ENCODE data around the gene ST3GAL5. TPM values are rescaled to one million over a fixed set of nuclear protein-coding genes. Genes with fewer than 3 reads are reported as not detected.
"Not testable (repeated sequence)": the region's sequence is repeated elsewhere in the genome, so short reads cannot be mapped to it uniquely, and the experiment has no call there.

The ST3GAL5 gene
- total RNA-seq, 1 experiment from 2014 or later, result 110 TPM

DNA sequence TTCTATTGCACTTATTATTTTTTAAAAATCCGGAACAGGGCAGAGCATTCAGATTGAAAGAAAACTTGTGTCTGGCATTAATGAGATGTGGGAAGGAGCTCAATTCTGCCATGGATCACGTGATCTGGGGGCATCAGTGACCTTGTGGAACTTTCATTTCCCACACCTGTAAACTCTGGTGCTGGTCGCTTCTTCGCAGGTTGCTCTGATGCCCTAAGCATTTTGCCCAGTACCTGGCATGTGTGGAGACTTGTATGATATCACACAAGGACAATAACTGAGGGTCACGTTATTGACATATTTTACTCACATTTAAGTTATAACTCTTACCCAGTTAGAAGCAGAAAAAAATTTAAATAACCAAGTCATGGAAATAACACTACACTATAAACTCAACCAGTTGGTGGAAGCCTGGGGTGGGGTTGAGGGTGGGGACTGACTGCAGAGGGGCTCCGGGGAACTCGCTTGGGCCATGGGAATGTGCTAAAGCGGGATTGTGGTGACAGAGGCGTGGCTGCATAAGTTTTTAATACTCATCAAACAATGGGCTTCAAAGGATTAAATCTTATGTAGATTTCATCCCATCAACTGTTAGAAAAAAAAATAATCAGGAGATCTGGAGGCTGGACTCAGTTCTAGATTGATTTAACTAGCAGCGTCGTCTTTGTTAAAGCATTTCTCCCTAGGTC is 36.5 kb downstream of the ST3GAL5 start:
- H3K4me1 ChIP-seq, result no peaks in the 10 kb centered on the region
- H3K9me3 ChIP-seq (replicated peaks), result peaks cover 3% of the 10 kb centered on the region
- no peaks in the 10 kb centered on the region for H3K27me3 ChIP-seq
- no peak overlapping the region for H3K4me3 ChIP-seq
- DNase-seq, result no peak
- no peak overlapping the region for H3K27ac ChIP-seq
- peaks cover 83% of the 10 kb centered on the region for H3K36me3 ChIP-seq

DNA sequence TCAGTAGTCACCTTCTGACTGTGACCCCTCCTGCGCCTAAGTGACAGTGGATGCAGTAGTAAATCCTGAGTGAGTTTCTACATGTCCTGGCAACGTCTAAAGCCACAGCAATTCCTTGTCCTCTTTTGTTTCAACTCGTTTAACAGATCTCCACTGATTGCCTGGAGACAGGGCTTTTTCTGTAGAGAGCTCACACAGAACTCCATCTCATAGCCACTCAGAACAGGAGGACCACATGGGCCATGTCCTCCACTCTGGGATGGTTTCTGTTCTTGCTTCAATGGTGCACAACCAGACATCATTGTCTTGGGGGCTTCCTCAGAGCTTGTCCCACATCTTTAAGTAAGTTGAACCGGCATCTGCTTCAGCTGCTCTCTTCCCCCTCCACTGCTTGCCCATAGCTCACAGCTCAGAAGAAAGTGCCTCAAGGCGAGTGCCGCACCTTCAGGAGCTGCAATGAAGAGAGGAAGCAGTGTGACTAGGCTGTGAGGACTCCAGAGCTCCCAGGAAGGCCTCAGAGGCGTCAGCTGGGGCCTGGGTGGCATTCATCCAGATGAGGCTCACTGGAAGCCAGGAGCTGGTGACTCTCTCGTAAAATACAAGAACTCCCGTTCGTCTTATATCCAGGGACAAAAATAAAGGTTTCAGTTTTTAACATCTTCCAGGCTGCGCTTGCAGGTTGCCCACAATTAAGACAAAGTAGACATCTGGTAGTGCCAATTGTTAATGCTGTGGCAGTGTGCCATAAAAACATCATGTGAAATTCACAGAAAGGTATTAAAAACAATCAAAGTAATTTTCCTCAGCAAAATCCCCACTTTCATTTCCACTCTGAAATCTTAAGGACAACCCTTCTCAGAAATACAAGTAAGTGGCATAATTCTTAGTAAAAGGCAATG is 37.3 kb downstream of the ST3GAL5 start:
- peaks cover 89% of the 10 kb centered on the region for H3K36me3 ChIP-seq
- no peaks in the 10 kb centered on the region for H3K4me1 ChIP-seq
- H3K9me3 ChIP-seq (replicated peaks), result peaks cover 3% of the 10 kb centered on the region
- H3K27ac ChIP-seq, result no peak overlapping the region
- no peak for DNase-seq
- no peaks in the 10 kb centered on the region for H3K27me3 ChIP-seq
- no peak overlapping the region for H3K4me3 ChIP-seq

DNA sequence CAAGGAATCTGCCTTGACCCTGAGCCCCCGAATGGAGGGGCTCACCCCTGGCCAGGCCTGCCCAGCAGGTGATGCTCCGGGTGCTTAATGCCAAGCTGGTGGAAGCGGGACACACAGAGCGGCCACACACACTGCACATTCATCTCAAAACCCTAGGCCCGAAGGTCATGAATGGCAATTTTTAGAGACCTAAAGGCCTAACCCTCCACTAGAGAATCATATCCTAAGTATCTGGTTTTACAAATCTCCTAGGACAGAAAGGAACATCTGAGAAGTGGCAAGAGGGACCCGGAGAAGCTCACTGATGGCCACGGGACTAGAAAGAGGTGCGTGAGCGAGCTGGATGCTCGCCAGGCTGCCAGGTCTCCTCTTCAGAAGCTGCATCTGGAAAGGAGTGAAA is 38.3 kb downstream of the ST3GAL5 start:
- H3K27me3 ChIP-seq, result no peaks in the 10 kb centered on the region
- H3K36me3 ChIP-seq, result peaks cover 87% of the 10 kb centered on the region
- no peak for DNase-seq

DNA sequence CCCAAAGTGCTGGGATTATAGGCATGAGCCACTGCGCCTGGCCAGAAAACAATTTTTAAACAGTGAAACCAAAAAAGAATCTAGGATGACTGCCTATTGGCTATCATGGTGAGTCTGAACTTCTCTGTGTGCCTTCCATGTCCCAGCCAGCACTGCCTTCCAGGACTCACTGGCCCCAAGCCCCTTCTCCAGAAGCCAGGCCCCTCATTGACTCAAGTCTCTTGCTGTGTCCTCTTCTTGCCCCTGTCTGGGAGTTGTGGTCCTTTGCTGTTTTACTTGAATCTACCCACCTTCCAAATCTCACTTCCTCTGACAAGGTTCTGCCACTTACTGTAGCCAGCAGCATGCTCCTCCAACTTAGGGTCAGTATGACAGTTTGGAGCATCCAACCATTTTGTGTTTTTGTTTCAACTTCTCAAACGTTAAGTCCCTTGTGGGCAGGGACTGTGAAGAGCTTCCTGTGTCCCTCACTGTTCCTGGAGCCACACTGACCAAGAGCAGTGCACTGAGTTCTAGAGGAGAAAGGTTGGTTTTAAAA is 41.7 kb downstream of the ST3GAL5 start:
- Histone ChIP-seq H3K27me3 (no peaks in the 10 kb centered on the region), H3K27ac (no peak overlapping the region), H3K9me3 (replicated peaks) (no peaks in the 10 kb centered on the region), H3K36me3 (peaks cover 91% of the 10 kb centered on the region), H3K4me1 (no peaks in the 10 kb centered on the region), H3K4me3 (no peak overlapping the region)
- no peak for DNase-seq

More for the DNA sequence above, 38.3 kb downstream of the ST3GAL5 start:
- no peak overlapping the region for H3K4me3 ChIP-seq
- H3K9me3 ChIP-seq (replicated peaks), result no peaks in the 10 kb centered on the region
- no peak overlapping the region for H3K27ac ChIP-seq
- H3K4me1 ChIP-seq, result no peaks in the 10 kb centered on the region

DNA sequence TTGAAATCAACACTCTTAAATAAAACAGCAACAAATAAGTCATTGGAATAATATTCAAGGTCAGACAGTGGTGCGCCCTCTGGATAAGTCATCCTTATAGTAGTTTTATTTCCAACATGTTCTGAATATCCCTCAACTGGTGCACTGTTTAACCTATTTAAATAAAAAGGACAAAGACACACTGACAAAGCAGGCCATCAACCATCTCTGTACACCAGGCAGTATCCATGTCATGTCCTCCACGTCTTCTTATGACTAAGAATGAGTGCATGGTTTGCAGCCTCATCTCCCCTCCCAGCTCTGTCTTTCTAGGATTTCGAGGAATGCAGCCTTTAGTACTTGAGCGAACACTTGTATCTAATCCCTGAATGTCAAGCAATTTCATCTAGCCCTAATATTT is 42.4 kb downstream of the ST3GAL5 start:
- DNase-seq, result no peak
- no peak overlapping the region for H3K27ac ChIP-seq
- H3K36me3 ChIP-seq, result peaks cover 91% of the 10 kb centered on the region

DNA sequence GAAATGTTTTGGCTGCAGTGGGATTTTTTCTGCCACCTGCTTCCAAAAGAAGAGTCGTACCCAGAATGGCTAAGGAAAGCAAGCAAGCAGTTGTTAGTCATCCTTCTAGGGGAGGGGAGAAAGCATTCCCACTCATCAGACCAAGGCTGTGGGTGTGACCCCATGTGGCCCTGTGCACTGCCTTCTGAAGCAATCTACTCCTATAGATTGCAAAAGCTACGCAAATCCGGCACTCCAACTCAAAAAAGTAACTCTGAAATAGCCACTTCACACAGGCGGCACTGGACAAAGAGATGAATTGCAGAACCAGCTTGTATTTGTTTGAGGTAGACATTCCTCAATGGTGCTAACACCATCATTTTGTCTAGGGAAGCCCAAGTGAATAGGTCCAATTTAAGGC is 44.3 kb downstream of the ST3GAL5 start:
- Histone ChIP-seq H3K36me3 (peaks cover 80% of the 10 kb centered on the region), H3K27me3 (no peaks in the 10 kb centered on the region), H3K4me3 (no peak overlapping the region), H3K27ac (no peak overlapping the region), H3K9me3 (replicated peaks) (no peaks in the 10 kb centered on the region), H3K4me1 (no peaks in the 10 kb centered on the region)
- no peak for DNase-seq

More for the DNA sequence above, 42.4 kb downstream of the ST3GAL5 start:
- no peaks in the 10 kb centered on the region for H3K9me3 ChIP-seq (replicated peaks)
- H3K27me3 ChIP-seq, result no peaks in the 10 kb centered on the region
- no peak overlapping the region for H3K4me3 ChIP-seq
- no peaks in the 10 kb centered on the region for H3K4me1 ChIP-seq

DNA sequence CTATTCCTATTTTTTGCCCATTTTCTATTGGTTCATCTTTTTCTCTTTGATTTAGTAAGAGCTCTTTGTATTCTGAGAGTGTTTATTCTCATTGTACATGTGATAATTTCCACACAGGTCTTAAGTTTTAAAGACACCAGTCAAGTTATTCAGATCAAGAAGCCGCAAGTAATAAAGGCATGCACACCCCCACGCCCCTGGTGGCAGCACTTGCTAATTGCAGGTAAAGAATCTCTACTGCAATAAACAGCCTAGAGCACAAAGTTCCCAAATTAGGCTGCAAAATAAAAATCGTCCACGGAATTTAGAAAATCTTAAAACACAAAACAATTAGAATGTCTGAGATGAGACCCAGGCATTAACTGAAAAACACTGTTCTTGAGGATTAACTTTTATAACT is 45.2 kb downstream of the ST3GAL5 start:
- no peaks in the 10 kb centered on the region for H3K27me3 ChIP-seq
- no peak overlapping the region for H3K4me3 ChIP-seq
- DNase-seq, result peak; percentile 32 to 57
- H3K27ac ChIP-seq, result no peak overlapping the region
- H3K36me3 ChIP-seq, result peaks cover 81% of the 10 kb centered on the region
- H3K4me1 ChIP-seq, result no peaks in the 10 kb centered on the region
- no peaks in the 10 kb centered on the region for H3K9me3 ChIP-seq (replicated peaks)

DNA sequence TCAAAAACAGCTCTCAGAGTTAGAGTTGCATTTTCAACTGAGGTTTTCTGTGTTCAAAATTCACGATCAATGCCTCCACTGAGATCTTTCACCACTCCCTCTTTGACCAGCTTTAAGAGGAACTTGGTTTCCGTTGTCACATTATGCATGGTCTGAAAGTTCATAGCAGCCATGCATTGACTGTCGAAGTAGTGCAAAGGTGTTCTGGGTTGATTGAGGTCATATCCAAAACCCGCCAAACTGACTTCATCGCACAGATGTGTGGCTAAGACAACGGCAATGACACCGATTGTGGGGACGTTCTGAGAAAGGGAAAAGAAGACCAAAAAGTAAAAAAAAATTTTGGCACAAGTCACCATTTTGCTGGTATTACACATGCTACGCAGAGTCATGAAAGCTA is 48.7 kb downstream of the ST3GAL5 start:
- H3K36me3 ChIP-seq, result peaks cover 56% of the 10 kb centered on the region
- no peak for DNase-seq
- H3K9me3 ChIP-seq (replicated peaks), result peaks cover 3% of the 10 kb centered on the region; the same call in 1 of the 2 replicates
- no peaks in the 10 kb centered on the region for H3K27me3 ChIP-seq
- H3K4me3 ChIP-seq, result no peak overlapping the region
- no peaks in the 10 kb centered on the region for H3K4me1 ChIP-seq
- H3K27ac ChIP-seq, result no peak overlapping the region

DNA sequence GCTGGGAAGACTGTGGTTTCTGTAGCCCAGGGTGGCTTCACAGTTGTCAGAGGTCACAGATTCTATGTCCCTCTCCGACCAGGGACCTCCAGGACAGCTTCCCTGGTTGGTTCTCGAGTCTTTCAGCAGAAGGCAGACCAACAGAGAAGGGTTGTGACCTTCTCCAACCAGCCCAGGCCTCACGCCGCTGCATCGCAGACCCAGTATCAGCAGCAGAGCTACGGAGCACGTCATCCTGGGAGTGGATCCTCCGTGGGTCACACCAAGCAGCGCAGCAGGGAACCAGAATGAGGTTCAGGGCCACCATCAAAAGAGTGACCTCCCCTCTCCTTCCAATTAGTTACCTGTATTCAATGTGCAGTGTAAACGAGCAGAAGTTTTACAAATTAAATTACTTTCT is 49.3 kb downstream of the ST3GAL5 start:
- Histone ChIP-seq H3K27me3 (no peaks in the 10 kb centered on the region), H3K4me3 (no peak overlapping the region), H3K27ac (no peak overlapping the region), H3K9me3 (replicated peaks) (peaks cover 3% of the 10 kb centered on the region; the same call in 1 of the 2 replicates), H3K4me1 (no peaks in the 10 kb centered on the region), H3K36me3 (peaks cover 49% of the 10 kb centered on the region)
- no peak for DNase-seq

DNA sequence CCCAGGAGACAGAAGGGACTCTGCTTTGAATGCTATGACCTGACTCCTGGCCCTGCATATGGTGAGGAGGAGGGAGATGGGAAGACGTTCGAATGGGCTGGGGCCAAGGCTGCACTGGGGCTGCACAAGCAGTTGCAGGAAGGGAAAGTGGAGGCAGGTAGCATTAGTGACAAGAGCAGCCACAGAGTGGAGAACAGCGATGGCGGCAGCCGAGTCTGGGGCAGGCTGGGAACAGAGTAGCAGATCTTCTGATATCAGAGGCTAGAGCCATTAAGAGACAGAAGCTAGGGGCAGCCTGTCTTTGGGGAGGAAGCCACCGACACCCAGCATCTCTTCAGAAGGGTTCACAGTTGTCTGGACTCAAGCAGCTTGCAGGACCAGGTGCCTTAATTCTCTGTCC is 50.1 kb downstream of the ST3GAL5 start:
- Histone ChIP-seq H3K9me3 (replicated peaks) (peaks cover 3% of the 10 kb centered on the region; the same call in 1 of the 2 replicates), H3K27me3 (no peaks in the 10 kb centered on the region), H3K27ac (no peak overlapping the region), H3K36me3 (peaks cover 41% of the 10 kb centered on the region), H3K4me1 (no peaks in the 10 kb centered on the region), H3K4me3 (no peak overlapping the region)
- DNase-seq, result no peak

DNA sequence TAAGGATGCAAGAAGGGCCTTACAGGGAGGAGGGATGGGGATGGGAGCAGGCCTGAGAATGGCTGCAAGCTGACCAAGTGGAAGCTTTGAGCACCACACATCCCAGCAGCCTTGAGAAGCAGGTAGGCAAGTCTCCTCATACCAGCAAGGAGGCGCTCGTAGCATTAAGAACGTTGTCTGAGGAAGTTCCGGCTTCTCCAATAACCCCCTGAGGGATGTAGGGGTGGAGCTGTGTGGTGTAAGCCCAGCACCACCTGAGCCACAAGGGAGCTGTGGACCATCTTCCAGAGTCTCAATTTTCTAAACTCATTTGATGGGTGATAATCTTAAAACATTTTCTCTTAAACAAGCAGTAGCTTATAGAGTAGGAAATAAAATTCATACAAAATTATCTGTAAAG is 50.6 kb downstream of the ST3GAL5 start:
- peaks cover 37% of the 10 kb centered on the region for H3K36me3 ChIP-seq
- H3K9me3 ChIP-seq (replicated peaks), result peaks cover 3% of the 10 kb centered on the region; the same call in 1 of the 2 replicates
- H3K4me1 ChIP-seq, result no peaks in the 10 kb centered on the region
- no peak overlapping the region for H3K27ac ChIP-seq
- H3K4me3 ChIP-seq, result no peak overlapping the region
- DNase-seq, result no peak
- no peaks in the 10 kb centered on the region for H3K27me3 ChIP-seq

DNA sequence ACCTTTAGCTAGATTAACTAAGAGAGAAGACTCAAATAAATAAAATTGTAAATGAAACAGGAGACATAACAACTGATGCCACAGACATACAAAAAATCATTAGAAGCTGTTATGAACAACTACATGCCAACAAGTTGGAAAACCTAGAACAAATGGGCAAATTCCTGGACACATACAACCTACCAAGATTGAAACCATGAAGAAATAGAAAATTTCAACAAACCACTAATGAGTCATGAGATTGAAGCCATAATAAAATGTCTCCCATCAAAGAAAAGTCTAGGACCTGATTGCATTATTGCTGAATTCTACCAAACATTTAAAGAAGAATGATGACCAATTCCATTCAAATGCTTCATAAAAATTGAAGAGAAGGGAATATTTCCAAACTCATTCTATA is 54.3 kb downstream of the ST3GAL5 start:
- Histone ChIP-seq H3K4me1 (no peaks in the 10 kb centered on the region), H3K4me3 (no peak overlapping the region), H3K9me3 (replicated peaks) (peaks cover 3% of the 10 kb centered on the region; the same call in 1 of the 2 replicates), H3K36me3 (peaks cover 14% of the 10 kb centered on the region), H3K27me3 (no peaks in the 10 kb centered on the region), H3K27ac (no peak overlapping the region)
- DNase-seq, result no peak

DNA sequence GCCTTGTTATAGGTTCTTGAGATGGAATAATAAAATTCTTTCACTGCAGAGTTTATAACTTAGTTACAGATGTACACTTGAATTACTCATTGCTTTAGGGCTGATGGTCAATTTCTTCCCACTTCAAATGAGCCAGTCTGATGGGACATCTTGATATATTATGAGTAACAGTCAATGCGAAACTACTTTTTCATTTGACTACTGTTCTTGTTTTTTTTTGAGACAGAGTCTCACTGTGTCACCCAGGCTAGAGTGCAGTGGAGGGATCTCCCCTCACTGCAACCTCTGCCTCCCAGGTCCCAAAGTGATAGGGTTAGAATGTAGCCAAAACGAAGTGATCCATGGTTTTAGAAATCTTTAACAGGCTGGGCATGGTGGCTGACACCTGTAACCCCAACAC is 57.1 kb downstream of the ST3GAL5 start:
- peaks cover 2% of the 10 kb centered on the region; the same call in 1 of the 2 replicates for H3K4me1 ChIP-seq
- no peaks in the 10 kb centered on the region; the same call in 1 of the 2 replicates for H3K9me3 ChIP-seq (replicated peaks)
- H3K4me3 ChIP-seq, result no peak overlapping the region
- H3K36me3 ChIP-seq, result no peaks in the 10 kb centered on the region
- H3K27me3 ChIP-seq, result no peaks in the 10 kb centered on the region
- H3K27ac ChIP-seq, result no peak overlapping the region
- DNase-seq, result no peak

DNA sequence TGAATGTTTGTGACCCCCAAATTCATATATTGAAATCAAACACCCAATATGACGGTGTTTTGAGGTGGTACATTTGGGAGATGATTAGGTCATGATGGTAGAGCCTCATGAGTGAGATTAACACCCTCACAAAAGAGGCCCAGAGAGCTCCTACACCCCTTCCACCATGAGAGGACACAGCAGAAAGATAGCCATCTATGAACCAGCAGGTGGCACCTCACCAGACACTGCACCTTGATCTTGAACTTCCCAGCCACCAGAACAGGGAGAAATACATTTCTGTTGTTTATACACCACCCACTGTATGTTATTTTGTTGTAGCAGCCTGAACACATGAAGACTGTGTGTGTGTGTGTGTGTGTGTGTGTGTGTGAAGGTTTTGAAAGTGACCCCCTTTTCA is 58.1 kb downstream of the ST3GAL5 start:
- Histone ChIP-seq H3K36me3 (no peaks in the 10 kb centered on the region), H3K9me3 (replicated peaks) (no peaks in the 10 kb centered on the region; the same call in 1 of the 2 replicates), H3K27me3 (no peaks in the 10 kb centered on the region), H3K27ac (no peak overlapping the region), H3K4me3 (no peak overlapping the region), H3K4me1 (peaks cover 2% of the 10 kb centered on the region; the same call in 1 of the 2 replicates)
- no peak for DNase-seq

DNA sequence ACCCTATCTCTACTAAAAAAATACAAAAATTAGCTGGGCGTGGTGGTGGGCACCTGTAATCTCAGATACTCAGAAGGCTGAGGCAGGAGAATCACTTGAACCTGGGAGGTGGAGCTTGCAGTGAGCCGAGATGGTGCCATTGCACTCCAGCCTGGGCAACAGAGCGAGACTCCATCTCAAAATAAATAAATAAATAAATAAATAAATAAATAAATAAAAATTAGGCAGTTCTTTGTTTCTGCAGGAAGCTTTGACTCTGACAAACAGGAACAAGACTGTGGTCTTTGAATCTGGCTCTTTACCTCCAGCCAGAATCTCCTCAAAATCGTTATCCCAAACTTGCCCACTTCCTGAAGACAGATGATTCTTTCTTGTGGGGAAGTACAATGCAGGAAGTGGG is 59.4 kb downstream of the ST3GAL5 start:
- not testable (repeated sequence) for H3K9me3 ChIP-seq (replicated peaks); DNase-seq; H3K36me3 ChIP-seq; H3K4me1 ChIP-seq; H3K4me3 ChIP-seq; H3K27ac ChIP-seq; H3K27me3 ChIP-seq
